Measurements from ENCODE around the gene RNF103. TPM values are rescaled to one million over a fixed set of nuclear protein-coding genes. Genes with fewer than 3 reads are reported as not detected.
"Not testable (repeated sequence)": the region's sequence is repeated elsewhere in the genome, so short reads cannot be mapped to it uniquely, and the experiment has no call there.

Gene RNF103
- total RNA-seq (9.7 TPM), polyA plus RNA-seq (22.0 TPM)
- long read RNA-seq, donor 1: 0 reads
- long read RNA-seq, donor 2, transcript RNF103-201 (4 exons, 3,477 nt): major isoform, 6 of 6 reads
- long read RNA-seq, donor 2, partial matches to known transcripts: 0 of 6 reads
- long read RNA-seq, donor 2, other reads (novel, unspliced or antisense): 0 of 6 reads
- long read RNA-seq, donor 3, full-length matches to known transcripts: 5 of 5 reads
- long read RNA-seq, donor 3, partial matches to known transcripts: 0 of 5 reads
- long read RNA-seq, donor 3, other reads (novel, unspliced or antisense): 0 of 5 reads
- long read RNA-seq, donor 4, partial matches to known transcripts: 0 of 1 reads
- long read RNA-seq, donor 4, other reads (novel, unspliced or antisense): 0 of 1 reads
- long read RNA-seq, donor 5, partial matches to known transcripts: 0 of 3 reads
- long read RNA-seq, donor 5, other reads (novel, unspliced or antisense): 0 of 3 reads
- long read RNA-seq, donor 6, partial matches to known transcripts: 0 of 1 reads
- long read RNA-seq, donor 6, other reads (novel, unspliced or antisense): 0 of 1 reads
- long read RNA-seq, donor 7, partial matches to known transcripts: 0 of 2 reads
- long read RNA-seq, donor 7, other reads (novel, unspliced or antisense): 0 of 2 reads
- long read RNA-seq, donor 8, full-length matches to known transcripts: 1 of 1 reads
- long read RNA-seq, donor 8, partial matches to known transcripts: 0 of 1 reads
- long read RNA-seq, donor 8, other reads (novel, unspliced or antisense): 0 of 1 reads
- long read RNA-seq, donor 9, partial matches to known transcripts: 0 of 3 reads
- long read RNA-seq, donor 9, other reads (novel, unspliced or antisense): 0 of 3 reads
- long read RNA-seq, donor 10, partial matches to known transcripts: 0 of 1 reads
- long read RNA-seq, donor 10, other reads (novel, unspliced or antisense): 0 of 1 reads

GRCh38 chr2:86623494-86624266, at the start of gene RNF103:
Gene RNF103, minus strand, starts transcription at chr2:86623865. Its CDS starts 979 bp downstream, at chr2:86622886.
- peak within 1 kb of the TSS; percentile 91 to 97 for H3K27ac ChIP-seq (ENCODE audit: low read depth in 1 of 2, low read length in 1 of 2)
- H3K4me3 ChIP-seq (ENCODE audit: low read length in 2 of 2): peak within 1 kb of the TSS; percentile 73 to 92
- no peaks in the 10 kb centered on the region for H3K27me3 ChIP-seq (ENCODE audit: control insufficient read depth in 2 of 2, insufficient read depth in 1 of 2, low read length in 1 of 2)
- under 1% methylated on average over 77 of the region's 77 CpGs for WGBS
- peak; percentile 46 to 92 (median 79) for DNase-seq (ENCODE audit: low read depth in 6 of 9, low spot score in 9 of 9)
- peaks cover 0 to 7% of the 10 kb centered on the region in 2 donors for H3K36me3 ChIP-seq (ENCODE audit: control insufficient read depth in 2 of 2, insufficient read depth in 2 of 2, low read length in 1 of 2)
- no peaks in the 10 kb centered on the region for H3K9me3 ChIP-seq (ENCODE audit: control insufficient read depth in 2 of 2, insufficient read depth in 1 of 2, low read length in 1 of 2)
- peaks cover 2 to 8% of the 10 kb centered on the region in 2 donors for H3K4me1 ChIP-seq (ENCODE audit: control insufficient read depth in 2 of 2, insufficient read depth in 2 of 2, low read length in 2 of 2)

GRCh38 chr2:86673011-86673410, 49.3 kb upstream of the RNF103 start:
- Histone ChIP-seq H3K36me3 (ENCODE audit: control insufficient read depth in 2 of 2, insufficient read depth in 2 of 2, low read length in 1 of 2) (peaks cover 0 to 3% of the 10 kb centered on the region in 2 donors), H3K4me1 (ENCODE audit: control insufficient read depth in 2 of 2, insufficient read depth in 2 of 2, low read length in 2 of 2) (no peaks in the 10 kb centered on the region), H3K4me3 (ENCODE audit: low read length in 2 of 2) (no peak overlapping the region), H3K27me3 (ENCODE audit: control insufficient read depth in 2 of 2, insufficient read depth in 1 of 2, low read length in 1 of 2) (no peaks in the 10 kb centered on the region), H3K9me3 (ENCODE audit: control insufficient read depth in 2 of 2, insufficient read depth in 1 of 2, low read length in 1 of 2) (no peaks in the 10 kb centered on the region), H3K27ac (ENCODE audit: low read depth in 1 of 2, low read length in 1 of 2) (no peak overlapping the region)
- WGBS: 98% methylated on average over 1 of the region's 1 CpG
- DNase-seq (ENCODE audit: low read depth in 6 of 9, low spot score in 9 of 9): no peak

- Histone ChIP-seq H3K27me3 (ENCODE audit: control insufficient read depth in 2 of 2, insufficient read depth in 1 of 2, low read length in 1 of 2) (no peaks in the 10 kb centered on the region), H3K36me3 (ENCODE audit: control insufficient read depth in 2 of 2, insufficient read depth in 2 of 2, low read length in 1 of 2) (peaks cover 0 to 3% of the 10 kb centered on the region in 2 donors), H3K9me3 (ENCODE audit: control insufficient read depth in 2 of 2, insufficient read depth in 1 of 2, low read length in 1 of 2) (no peaks in the 10 kb centered on the region), H3K4me1 (ENCODE audit: control insufficient read depth in 2 of 2, insufficient read depth in 2 of 2, low read length in 2 of 2) (no peaks in the 10 kb centered on the region), H3K27ac (ENCODE audit: low read depth in 1 of 2, low read length in 1 of 2) (no peak overlapping the region), H3K4me3 (ENCODE audit: low read length in 2 of 2) (no peak overlapping the region)
- no peak for DNase-seq (ENCODE audit: low read depth in 6 of 9, low spot score in 9 of 9)
- WGBS: 97% methylated on average over 3 of the region's 3 CpGs
Observed at GRCh38 chr2:86672027-86672545, 48.4 kb upstream of the RNF103 start.

GRCh38 chr2:86671337-86671981, 47.8 kb upstream of the RNF103 start:
- H3K27ac ChIP-seq (ENCODE audit: low read depth in 1 of 2, low read length in 1 of 2): no peak overlapping the region
- DNase-seq (ENCODE audit: low read depth in 6 of 9, low spot score in 9 of 9): no peak

GRCh38 chr2:86669323-86669722, 45.7 kb upstream of the RNF103 start:
- not testable (repeated sequence) for H3K36me3 ChIP-seq (ENCODE audit: control insufficient read depth in 2 of 2, insufficient read depth in 2 of 2, low read length in 1 of 2); H3K9me3 ChIP-seq (ENCODE audit: control insufficient read depth in 2 of 2, insufficient read depth in 1 of 2, low read length in 1 of 2); H3K27ac ChIP-seq (ENCODE audit: low read depth in 1 of 2, low read length in 1 of 2); H3K4me3 ChIP-seq (ENCODE audit: low read length in 2 of 2); H3K27me3 ChIP-seq (ENCODE audit: control insufficient read depth in 2 of 2, insufficient read depth in 1 of 2, low read length in 1 of 2); DNase-seq (ENCODE audit: low read depth in 6 of 9, low spot score in 9 of 9); H3K4me1 ChIP-seq (ENCODE audit: control insufficient read depth in 2 of 2, insufficient read depth in 2 of 2, low read length in 2 of 2)
- WGBS: 97% methylated on average over 5 of the region's 5 CpGs

More at GRCh38 chr2:86671337-86671981, 47.8 kb upstream of the RNF103 start:
- Histone ChIP-seq H3K4me3 (ENCODE audit: low read length in 2 of 2) (no peak overlapping the region), H3K4me1 (ENCODE audit: control insufficient read depth in 2 of 2, insufficient read depth in 2 of 2, low read length in 2 of 2) (no peaks in the 10 kb centered on the region), H3K36me3 (ENCODE audit: control insufficient read depth in 2 of 2, insufficient read depth in 2 of 2, low read length in 1 of 2) (peaks cover 0 to 3% of the 10 kb centered on the region in 2 donors), H3K9me3 (ENCODE audit: control insufficient read depth in 2 of 2, insufficient read depth in 1 of 2, low read length in 1 of 2) (no peaks in the 10 kb centered on the region), H3K27me3 (ENCODE audit: control insufficient read depth in 2 of 2, insufficient read depth in 1 of 2, low read length in 1 of 2) (no peaks in the 10 kb centered on the region)
- WGBS: 95% methylated on average over 5 of the region's 5 CpGs

GRCh38 chr2:86661333-86661732, 37.7 kb upstream of the RNF103 start:
- H3K36me3 ChIP-seq (ENCODE audit: control insufficient read depth in 2 of 2, insufficient read depth in 2 of 2, low read length in 1 of 2): no peaks in the 10 kb centered on the region
- 97% methylated on average over 3 of the region's 3 CpGs for WGBS
- peak in 6 of 9 donors; percentile 0 to 47 (median 6) for DNase-seq (ENCODE audit: low read depth in 6 of 9, low spot score in 9 of 9)
- no peak overlapping the region for H3K4me3 ChIP-seq (ENCODE audit: low read length in 2 of 2)
- peaks cover 1 to 22% of the 10 kb centered on the region in 2 donors for H3K9me3 ChIP-seq (ENCODE audit: control insufficient read depth in 2 of 2, insufficient read depth in 1 of 2, low read length in 1 of 2)
- H3K27me3 ChIP-seq (ENCODE audit: control insufficient read depth in 2 of 2, insufficient read depth in 1 of 2, low read length in 1 of 2): no peaks in the 10 kb centered on the region
- H3K4me1 ChIP-seq (ENCODE audit: control insufficient read depth in 2 of 2, insufficient read depth in 2 of 2, low read length in 2 of 2): no peaks in the 10 kb centered on the region
- H3K27ac ChIP-seq (ENCODE audit: low read depth in 1 of 2, low read length in 1 of 2): no peak overlapping the region

- no peaks in the 10 kb centered on the region for H3K27me3 ChIP-seq (ENCODE audit: control insufficient read depth in 2 of 2, insufficient read depth in 1 of 2, low read length in 1 of 2)
- no peak overlapping the region for H3K4me3 ChIP-seq (ENCODE audit: low read length in 2 of 2)
- no peaks in the 10 kb centered on the region for H3K4me1 ChIP-seq (ENCODE audit: control insufficient read depth in 2 of 2, insufficient read depth in 2 of 2, low read length in 2 of 2)
- no peaks in the 10 kb centered on the region for H3K36me3 ChIP-seq (ENCODE audit: control insufficient read depth in 2 of 2, insufficient read depth in 2 of 2, low read length in 1 of 2)
- H3K9me3 ChIP-seq (ENCODE audit: control insufficient read depth in 2 of 2, insufficient read depth in 1 of 2, low read length in 1 of 2): no peaks in the 10 kb centered on the region
- no peak overlapping the region for H3K27ac ChIP-seq (ENCODE audit: low read depth in 1 of 2, low read length in 1 of 2)
- DNase-seq (ENCODE audit: low read depth in 6 of 9, low spot score in 9 of 9): no peak
Observed at GRCh38 chr2:86650188-86650587, 26.5 kb upstream of the RNF103 start.

Measured in thymus (tissue), 14 donors.